Stomach (tissue), 9 donors: Measurements from ENCODE around the gene MRPL17. TPM values are rescaled to one million over a fixed set of nuclear protein-coding genes. Genes with fewer than 3 reads are reported as not detected.

Experiments
- DNase-seq, 2 donors: peaks; one replicate each; pipeline versions ENCODE4 v3.0.0 to v3.0.0-alpha.2; 2013 to 2019
- H3K27ac ChIP-seq, 5 donors: fragments of 200-600 bp in 4 of 5; sonication (generic) in 4 of 5; one replicate each; pipeline ENCODE4 v1.5.1; 2013 to 2019; ENCODE audit warnings: mild to moderate bottlenecking in 1 of 5, moderate library complexity in 1 of 5
- H3K27me3 ChIP-seq, 3 donors: fragments of 200-600 bp; sonication (generic); one replicate each; pipeline ENCODE4 v1.5.1; 2017 to 2019; ENCODE audit warnings: mixed run types in 1 of 3
- H3K36me3 ChIP-seq, 4 donors: fragments of 200-600 bp; sonication (generic); 1 replicate in 3 of 4; 2 replicates in 1 of 4; pipeline ENCODE4 v1.5.1; 2016 to 2019
- H3K4me1 ChIP-seq, 4 donors: fragments of 200-600 bp; sonication (generic); one replicate each; pipeline ENCODE4 v1.5.1; 2016 to 2019
- H3K4me3 ChIP-seq, 4 donors: fragments of 200-600 bp; sonication (generic) in 3 of 4; one replicate each; pipeline ENCODE4 v1.5.1; 2016 to 2019; ENCODE audit warnings: mild to moderate bottlenecking in 1 of 4
- H3K9me3 ChIP-seq, 4 donors: fragments of 200-600 bp; sonication (generic); one replicate each; pipeline ENCODE4 v1.5.1; 2016 to 2019
- CTCF ChIP-seq, 7 experiments: fragments of 450-650 bp in 4 of 7; fragments of 200-600 bp in 3 of 7; sonication (generic) in 3 of 7; IDR thresholded peaks; one replicate each; pipeline ENCODE4 v1.5.1; 2016 to 2019; ENCODE audit warnings: antibody characterized with exemption in 7 of 7, control low read depth in 2 of 7, mild to moderate bottlenecking in 1 of 7
- EP300 ChIP-seq: sonication (generic); formaldehyde crosslinking; IDR thresholded peaks from one replicate; pipeline ENCODE4 v1.6.1; 2017; ENCODE audit warnings: antibody characterized with exemption
- POLR2A ChIP-seq, 4 donors: fragments of 450-650 bp; IDR thresholded peaks; one replicate each; pipeline ENCODE4 v1.6.1; 2016; ENCODE audit warnings: antibody characterized with exemption in 4 of 4, control low read depth in 2 of 4, mild to moderate bottlenecking in 1 of 4, moderate library complexity in 1 of 4
- POLR2AphosphoS5 ChIP-seq, 3 donors: sonication (generic); formaldehyde crosslinking; IDR thresholded peaks; one replicate each; pipeline ENCODE4 v1.6.1; 2016; ENCODE audit warnings: antibody characterized with exemption in 3 of 3
- WGBS, 5 donors: extraction: QIAGEN DNeasy Blood & Tissue Kit in 3 of 5; methylation state at CpG; one replicate each; pipeline versions ENCODE4 v1.1.5 to v1.1.7; 2013 to 2018; 5-methylcytosine and 5-hydroxymethylcytosine counted together
- intact Hi-C: fragments of 100-400 bp; cut with DNase I; formaldehyde crosslinking; loops from one replicate; pipeline ENCODE4 v1.15.1; 2023; ENCODE audit warnings: low total_unique reads
- polyA plus RNA-seq, 3 donors: library from polyadenylated mRNA; stranded (reverse); fragments of 200-250 nt; gene quantifications; one replicate each; pipeline ENCODE4 v1.2.3, GENCODE V29; 2013
- total RNA-seq, 5 donors: library from RNA; depleted of rRNA; stranded (reverse); fragments of >200 nt; gene quantifications; one replicate each; pipeline versions ENCODE4 v1.1.0 to v1.2.3, GENCODE V29; 2014 to 2016
- donor health status: healthy with polysubstance abuse.
- donor health status: Bipolar disorder and iron deficiency.
- donor health status: healthy.

MRPL17 gene
- total and polyA plus RNA-seq, 8 donors, result 9.0 to 148 (median 32.1) TPM

GRCh38 chr11:6638429-6638828 is 44.7 kb downstream of the MRPL17 start:
- no peak for DNase-seq
- WGBS, 5 donors, result 48 to 65% (median 53%) methylated on average over 4 of the region's 4 CpGs
- peaks cover 0 to 24% (median 19%) of the 10 kb centered on the region in 4 donors for H3K36me3 ChIP-seq
- H3K27me3 ChIP-seq, result no peaks in the 10 kb centered on the region
- intact Hi-C loops, result no loop called here
- no peak overlapping the region for H3K4me3 ChIP-seq
- peaks cover 30 to 52% (median 40%) of the 10 kb centered on the region in 4 donors for H3K4me1 ChIP-seq
- TF ChIP-seq CTCF (IDR thresholded peaks at IDR 0.05), result no peak
- no peak for TF ChIP-seq POLR2AphosphoS5 (IDR thresholded peaks at IDR 0.05)
- TF ChIP-seq POLR2A (IDR thresholded peaks at IDR 0.05), result no peak
- TF ChIP-seq EP300, result no peak
- no peaks in the 10 kb centered on the region for H3K9me3 ChIP-seq
- H3K27ac ChIP-seq, result peak overlapping the region in 4 of 5 donors; percentile 54 to 80 (median 73)

- peak in 1 of 3 donors; percentile 33 for TF ChIP-seq POLR2AphosphoS5 (IDR thresholded peaks at IDR 0.05)
- no peak for TF ChIP-seq EP300
- intact Hi-C loops, result no loop called here
- H3K4me3 ChIP-seq, result no peak overlapping the region
- peaks cover 30 to 52% (median 40%) of the 10 kb centered on the region in 4 donors for H3K4me1 ChIP-seq
- no peaks in the 10 kb centered on the region for H3K9me3 ChIP-seq
- peak in 1 of 2 donors; percentile 67 for DNase-seq
- no peaks in the 10 kb centered on the region for H3K27me3 ChIP-seq
- H3K27ac ChIP-seq, result peak overlapping the region in 4 of 5 donors; percentile 1 to 80 (median 73)
- peaks cover 0 to 30% (median 24%) of the 10 kb centered on the region in 4 donors for H3K36me3 ChIP-seq
- WGBS, 5 donors, result 10 to 25% (median 12%) methylated on average over 3 of the region's 3 CpGs
Measured at GRCh38 chr11:6637871-6638270, 45.3 kb downstream of the MRPL17 start.

DNA sequence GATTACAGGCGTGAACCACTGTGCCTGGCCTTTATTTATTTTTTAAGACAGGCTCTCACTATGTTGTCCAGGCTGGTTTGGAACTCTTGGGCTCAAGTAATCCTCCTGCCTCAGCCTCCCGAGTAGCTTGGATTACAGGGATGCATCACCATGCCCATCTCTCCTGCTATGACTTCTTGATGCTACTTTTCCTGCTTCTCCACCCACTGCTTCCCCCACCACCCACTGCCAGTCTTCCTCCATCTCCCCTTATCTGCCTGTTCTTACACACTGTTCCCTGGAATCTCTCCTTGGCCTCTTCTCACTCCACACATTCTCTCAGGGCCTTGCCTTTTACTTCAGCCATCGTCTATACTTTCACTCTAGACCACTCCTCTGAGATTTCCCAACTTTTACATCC is 46.7 kb downstream of the MRPL17 start:
- 86 to 94% (median 88%) methylated on average over 3 of the region's 3 CpGs for WGBS, 5 donors
- Histone ChIP-seq H3K27me3 (no peaks in the 10 kb centered on the region), H3K4me3 (no peak overlapping the region), H3K9me3 (no peaks in the 10 kb centered on the region), H3K4me1 (peaks cover 30 to 52% (median 40%) of the 10 kb centered on the region in 4 donors), H3K27ac (peak overlapping the region in 4 of 5 donors; percentile 67 to 80 (median 73)), H3K36me3 (peaks cover 0 to 44% (median 38%) of the 10 kb centered on the region in 4 donors)
- intact Hi-C loops, result no loop called here
- TF ChIP-seq POLR2AphosphoS5 (IDR thresholded peaks at IDR 0.05) (no peak), POLR2A (IDR thresholded peaks at IDR 0.05) (no peak), EP300 (no peak), CTCF (IDR thresholded peaks at IDR 0.05) (no peak)
- no peak for DNase-seq

DNA sequence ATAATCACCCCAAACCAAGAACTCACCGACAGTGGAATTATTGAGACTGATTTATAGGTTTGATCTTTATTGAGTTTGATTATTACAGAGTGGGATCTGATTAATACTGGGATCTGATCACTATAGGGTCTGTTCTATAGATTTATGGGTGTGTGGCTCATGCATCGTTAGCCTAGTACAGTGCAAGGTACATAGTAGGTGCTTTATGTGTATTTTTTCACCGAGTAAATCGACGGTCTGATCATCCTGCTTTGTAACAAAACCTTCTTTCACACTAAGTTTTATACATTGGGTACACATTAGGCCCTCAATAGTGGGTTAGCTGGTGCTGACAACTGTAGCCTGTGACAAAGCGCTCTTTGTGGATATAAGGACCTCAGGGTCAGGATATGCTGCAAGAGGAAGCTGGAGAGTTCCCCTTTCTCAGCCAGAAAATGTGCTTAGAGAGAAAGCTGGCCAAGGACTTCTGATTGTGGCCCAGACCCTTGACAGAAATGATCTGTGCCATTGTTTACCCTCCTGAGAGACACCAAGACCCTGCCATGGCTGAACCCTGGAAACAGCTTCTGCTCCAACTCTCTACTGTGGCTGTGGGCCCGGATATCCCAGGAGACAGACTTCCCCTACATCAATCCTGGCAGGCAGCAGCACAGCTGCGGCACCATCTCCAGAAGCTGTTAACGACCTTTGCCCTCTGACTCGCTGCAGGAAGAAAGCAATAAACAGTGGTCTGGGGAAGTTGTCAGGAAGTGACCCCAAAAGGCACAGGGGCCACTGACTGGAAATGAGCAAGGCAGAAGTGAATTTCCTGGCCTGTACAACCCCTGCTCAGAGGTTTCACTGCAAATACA is 47.8 kb downstream of the MRPL17 start:
- peaks cover 0 to 46% (median 42%) of the 10 kb centered on the region in 4 donors for H3K36me3 ChIP-seq
- WGBS, 5 donors, result 36 to 54% (median 48%) methylated on average over 10 of the region's 10 CpGs
- H3K9me3 ChIP-seq, result no peaks in the 10 kb centered on the region
- intact Hi-C loops, result no loop called here
- TF ChIP-seq POLR2A (IDR thresholded peaks at IDR 0.05) (no peak), POLR2AphosphoS5 (IDR thresholded peaks at IDR 0.05) (peak in 1 of 3 donors; percentile 56)
- H3K27me3 ChIP-seq, result no peaks in the 10 kb centered on the region
- DNase-seq, result peak in 1 of 2 donors; percentile 78
- H3K4me1 ChIP-seq, result peaks cover 30 to 52% (median 43%) of the 10 kb centered on the region in 4 donors
- H3K27ac ChIP-seq, result peak overlapping the region; percentile 11 to 80 (median 67)
- H3K4me3 ChIP-seq, result no peak overlapping the region

DNA sequence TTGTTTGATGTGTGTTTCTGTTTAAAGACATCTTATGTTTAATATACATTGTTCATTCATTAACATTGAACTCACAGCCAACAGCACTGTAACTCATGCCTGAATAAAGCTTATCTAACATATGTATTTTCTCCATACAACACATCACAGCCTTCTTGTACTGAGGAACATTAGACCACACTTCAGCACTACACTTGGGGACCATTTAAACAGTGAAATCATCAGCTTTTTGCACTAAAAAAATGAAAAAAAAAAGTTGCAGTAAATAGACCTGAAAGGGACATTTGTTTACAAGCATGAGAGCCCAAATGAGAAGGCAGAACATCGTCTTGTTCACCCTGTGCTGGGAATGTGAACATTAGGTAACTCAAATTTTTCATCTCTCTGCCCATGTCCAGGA is 48.6 kb downstream of the MRPL17 start:
- Histone ChIP-seq H3K27ac (peak overlapping the region in 3 of 5 donors; percentile 67 to 80 (median 79)), H3K36me3 (peaks cover 0 to 46% (median 41%) of the 10 kb centered on the region in 4 donors), H3K4me1 (peaks cover 30 to 58% (median 50%) of the 10 kb centered on the region in 4 donors), H3K27me3 (no peaks in the 10 kb centered on the region), H3K9me3 (no peaks in the 10 kb centered on the region), H3K4me3 (no peak overlapping the region)
- intact Hi-C loops, result no loop called here
- no peak for DNase-seq
- WGBS, 5 donors, result 46 to 69% (median 60%) methylated on average over 1 of the region's 1 CpG
- TF ChIP-seq POLR2AphosphoS5 (IDR thresholded peaks at IDR 0.05) (no peak), CTCF (IDR thresholded peaks at IDR 0.05) (no peak), EP300 (no peak), POLR2A (IDR thresholded peaks at IDR 0.05) (no peak)
